H1 (cell line): ENCODE data around the gene SLC25A48. TPM values are rescaled to one million over a fixed set of nuclear protein-coding genes. Genes with fewer than 3 reads are reported as not detected.

Experiments
- CTCF ChIA-PET: fragments of 300-600 bp; sonication (Branson Sonifier 250); formaldehyde crosslinking; loops from one replicate; lab custom pipeline; 2021; ENCODE audit not compliant: partially characterized antibody; lab: Charles Lee
- POLR2A ChIA-PET: fragments of 300-600 bp; sonication (Branson Sonifier 250); formaldehyde crosslinking; loops from one replicate; lab custom pipeline; 2021; ENCODE audit warnings: inconsistent platforms; ENCODE audit not compliant: partially characterized antibody; lab: Charles Lee
- DNase-seq, 2 experiments: peaks; one replicate each; pipeline versions ENCODE4 v3.0.0 to v3.0.0-alpha.2; 2010 to 2022; ENCODE audit warnings: low spot score in 2 of 2, low read depth in 1 of 2, mixed read lengths in 1 of 2
- FAIRE-seq: peaks from 2 replicates; lab custom pipeline; 2011; peaks lifted over from hg19 to GRCh38; lab: Jason Lieb, UNC
- H2AFZ ChIP-seq: 2 replicates; pipeline ENCODE4 v1.8.1; 2012; ENCODE audit warnings: low read length, inconsistent platforms
- H2AK5ac ChIP-seq: 2 replicates; pipeline ENCODE4 v1.6.1; 2013; ENCODE audit warnings: low read depth, low read length
- H2BK120ac ChIP-seq: replicated peaks from 2 replicates; pipeline ENCODE3; 2013; ENCODE audit warnings: low read depth, low read length, inconsistent platforms
- H2BK12ac ChIP-seq: 2 replicates; pipeline ENCODE4 v1.6.1; 2013; ENCODE audit warnings: low read depth, low read length
- H2BK15ac ChIP-seq: 2 replicates; pipeline ENCODE4 v1.6.1; 2013; ENCODE audit warnings: low read length
- H2BK20ac ChIP-seq: 2 replicates; pipeline ENCODE4 v1.6.1; 2013; ENCODE audit warnings: low read length
- H2BK5ac ChIP-seq: 2 replicates; pipeline ENCODE4 v1.6.1; 2013; ENCODE audit warnings: low read depth, low read length
- H3K14ac ChIP-seq: 2 replicates; pipeline ENCODE4 v1.6.1; 2013; ENCODE audit warnings: inconsistent platforms; ENCODE audit not compliant: insufficient read length
- H3K18ac ChIP-seq: 2 replicates; pipeline ENCODE4 v1.6.1; 2013; ENCODE audit warnings: low read length; ENCODE audit errors: extremely low read depth
- H3K23ac ChIP-seq: 2 replicates; pipeline ENCODE4 v1.6.1; 2013; ENCODE audit warnings: inconsistent platforms; ENCODE audit not compliant: insufficient read length
- H3K23me2 ChIP-seq: 2 replicates; pipeline ENCODE4 v1.6.1; 2013; ENCODE audit warnings: low read depth, low read length
- H3K27ac ChIP-seq: 2 replicates; pipeline ENCODE4 v1.6.1; 2011; ENCODE audit warnings: low read depth, low read length, inconsistent platforms
- H3K27me3 ChIP-seq, 4 experiments: replicated peaks in 1 of 4; 1 replicate in 1 of 4; 2 replicates in 3 of 4; pipeline versions ENCODE4 v1.6.1 to v1.8.1; 2011 to 2013; ENCODE audit warnings: low read length in 3 of 4, mild to moderate bottlenecking in 3 of 4, inconsistent platforms in 2 of 4, mixed read lengths in 2 of 4, moderate library complexity in 1 of 4; ENCODE audit not compliant: control insufficient read depth in 3 of 4, insufficient read depth in 3 of 4; ENCODE audit errors: extremely low read depth in 1 of 4
- H3K36me3 ChIP-seq, 4 experiments: 2 replicates each; pipeline versions ENCODE4 v1.6.1 to v1.8.1; 2011 to 2013; ENCODE audit warnings: mild to moderate bottlenecking in 4 of 4, low read length in 3 of 4, moderate library complexity in 2 of 4, control low read depth in 1 of 4, inconsistent platforms in 1 of 4; ENCODE audit not compliant: insufficient read depth in 4 of 4, control insufficient read depth in 2 of 4
- H3K4ac ChIP-seq: replicated peaks from 2 replicates; pipeline ENCODE3; 2013; ENCODE audit warnings: low read length, low read depth, mixed read lengths, inconsistent platforms; ENCODE audit not compliant: insufficient read length
- H3K4me1 ChIP-seq, 4 experiments: replicated peaks in 1 of 4; 1 replicate in 1 of 4; 2 replicates in 3 of 4; pipeline versions ENCODE4 v1.6.1 to v1.8.1; 2011 to 2013; ENCODE audit warnings: low read length in 3 of 4, inconsistent platforms in 2 of 4, mixed read lengths in 1 of 4; ENCODE audit not compliant: insufficient read depth in 4 of 4, control insufficient read depth in 3 of 4
- H3K4me2 ChIP-seq, 2 experiments: 2 replicates each; pipeline versions ENCODE4 v1.6.1 to v1.8.1; 2011 to 2013; ENCODE audit warnings: low read depth in 2 of 2, low read length in 2 of 2, control low read depth in 1 of 2, inconsistent platforms in 1 of 2, mild to moderate bottlenecking in 1 of 2; ENCODE audit not compliant: insufficient read depth in 1 of 2
- H3K4me3 ChIP-seq, 4 experiments: fragments of 200-600, 300-600 bp in 1 of 4; sonication (generic), shearing (Covaris generic), sonication (Bioruptor Twin) in 1 of 4; 2 replicates each; pipeline versions ENCODE4 v1.5.1 to v1.8.1; 2011 to 2016; ENCODE audit warnings: low read length in 4 of 4, low read depth in 3 of 4, control low read depth in 2 of 4, inconsistent platforms in 2 of 4, mild to moderate bottlenecking in 2 of 4, mixed read lengths in 1 of 4, moderate library complexity in 1 of 4; ENCODE audit not compliant: insufficient read depth in 2 of 4; ENCODE audit errors: extremely low read depth in 1 of 4
- H3K56ac ChIP-seq: replicated peaks from 2 replicates; pipeline ENCODE3; 2013; ENCODE audit warnings: low read depth, mild to moderate bottlenecking, mixed read lengths, low read length, inconsistent platforms; ENCODE audit not compliant: insufficient read length
- H3K79me1 ChIP-seq: 2 replicates; pipeline ENCODE4 v1.6.1; 2013; ENCODE audit warnings: low read depth, low read length, control low read depth
- H3K79me2 ChIP-seq, 2 experiments: 2 replicates each; pipeline versions ENCODE4 v1.6.1 to v1.8.1; 2012 to 2013; ENCODE audit warnings: low read length in 2 of 2, mild to moderate bottlenecking in 2 of 2, inconsistent platforms in 1 of 2; ENCODE audit not compliant: insufficient read depth in 2 of 2, control insufficient read depth in 1 of 2
- H3K9ac ChIP-seq, 4 experiments: replicated peaks in 1 of 4; 1 replicate in 1 of 4; 2 replicates in 3 of 4; pipeline versions ENCODE4 v1.6.1 to v1.8.1; 2011 to 2013; ENCODE audit warnings: low read depth in 3 of 4, low read length in 3 of 4, control low read depth in 2 of 4, mild to moderate bottlenecking in 2 of 4, moderate library complexity in 2 of 4, inconsistent platforms in 1 of 4; ENCODE audit errors: extremely low read depth in 1 of 4
- H3K9me3 ChIP-seq, 2 experiments: 2 replicates each; pipeline versions ENCODE4 v1.6.1 to v1.8.1; 2012 to 2013; ENCODE audit warnings: mild to moderate bottlenecking in 2 of 2, moderate library complexity in 2 of 2, control low read depth in 1 of 2, inconsistent platforms in 1 of 2, low read depth in 1 of 2, low read length in 1 of 2, mixed read lengths in 1 of 2; ENCODE audit not compliant: insufficient read depth in 2 of 2
- H4K20me1 ChIP-seq, 2 experiments: replicated peaks in 1 of 2; 2 replicates each; pipeline versions ENCODE3 to v1.8.1; 2011 to 2013; ENCODE audit warnings: inconsistent platforms in 2 of 2, low read length in 2 of 2, mild to moderate bottlenecking in 1 of 2; ENCODE audit not compliant: insufficient read depth in 2 of 2, control insufficient read depth in 1 of 2
- H4K5ac ChIP-seq: 2 replicates; pipeline ENCODE4 v1.6.1; 2013; ENCODE audit warnings: low read length, low read depth, mixed read lengths, inconsistent platforms; ENCODE audit not compliant: insufficient read length
- H4K8ac ChIP-seq: 2 replicates; pipeline ENCODE4 v1.8.0; 2013; ENCODE audit warnings: mild to moderate bottlenecking, moderate library complexity, low read length, inconsistent platforms; ENCODE audit not compliant: insufficient read depth; ENCODE audit errors: extremely low read depth
- H4K91ac ChIP-seq: replicated peaks from 2 replicates; pipeline ENCODE3; 2013; ENCODE audit warnings: low read length, mixed read lengths, inconsistent platforms; ENCODE audit not compliant: insufficient read length
- ATF2 ChIP-seq: IDR thresholded peaks from 2 replicates; pipeline ENCODE4 v1.6.1; 2012; ENCODE audit warnings: low read length, inconsistent platforms
- E2F6 ChIP-seq: IDR thresholded peaks from 2 replicates; pipeline ENCODE4 v1.6.1; 2012; ENCODE audit warnings: inconsistent platforms
- HDAC2 ChIP-seq, 2 experiments: fragments of 300-600 bp in 1 of 2; sonication (generic) in 1 of 2; IDR thresholded peaks; 2 replicates each; pipeline ENCODE4 v1.6.1; 2011 to 2012; ENCODE audit warnings: low read depth in 2 of 2, low read length in 2 of 2, mild to moderate bottlenecking in 2 of 2, moderate library complexity in 2 of 2, borderline replicate concordance in 1 of 2, inconsistent platforms in 1 of 2
- KDM5A ChIP-seq: fragments of 200-600 bp; IDR thresholded peaks from 2 replicates; pipeline ENCODE4 v1.7.1; 2012; ENCODE audit warnings: mild to moderate bottlenecking, low read length, inconsistent platforms, mixed read lengths
- MAFK ChIP-seq: IDR thresholded peaks from 2 replicates; pipeline ENCODE4 v1.6.1; 2012; ENCODE audit warnings: low read depth, mild to moderate bottlenecking, improper control_type of control experiment, low read length
- POLR2A ChIP-seq, 2 experiments: IDR thresholded peaks; 1 replicate in 1 of 2; 2 replicates in 1 of 2; pipeline ENCODE4 v1.6.1; 2011; ENCODE audit warnings: low read depth in 2 of 2, low read length in 2 of 2, mild to moderate bottlenecking in 2 of 2; ENCODE audit errors: control extremely low read depth in 1 of 2
- POU5F1 ChIP-seq: IDR thresholded peaks from 2 replicates; pipeline ENCODE4 v1.6.1; 2011; ENCODE audit warnings: low read depth, mild to moderate bottlenecking, low read length, moderate library complexity
- RAD21 ChIP-seq, 2 experiments: IDR thresholded peaks in 1 of 2; conservative IDR thresholded peaks in 1 of 2; 2 replicates each; pipeline ENCODE4 v1.6.1; 2011; ENCODE audit warnings: low read depth in 2 of 2, low read length in 2 of 2, improper control_type of control experiment in 1 of 2, inconsistent platforms in 1 of 2, mild to moderate bottlenecking in 1 of 2, moderate library complexity in 1 of 2
- RNF2 ChIP-seq: fragments of 200-900, 300-1000 bp; sonication (generic); IDR thresholded peaks from 2 replicates; pipeline ENCODE4 v1.7.1; 2016; ENCODE audit warnings: borderline replicate concordance, low read depth, mild to moderate bottlenecking, antibody characterized with exemption, low read length; ENCODE audit not compliant: poor library complexity, severe bottlenecking; ENCODE audit errors: missing control alignments
- SRF ChIP-seq: IDR thresholded peaks from 2 replicates; pipeline ENCODE4 v1.6.1; 2011; ENCODE audit warnings: mild to moderate bottlenecking, low read depth, low read length, moderate library complexity
- TBP ChIP-seq: IDR thresholded peaks from 2 replicates; pipeline ENCODE4 v1.6.1; 2011; ENCODE audit warnings: low read depth, low read length, improper control_type of control experiment
- WGBS, 2 experiments: shearing (Covaris generic) in 1 of 2; methylation state at CpG; one replicate each; pipeline versions ENCODE4 v1.1.6 to v1.1.7; 2013 to 2015; ENCODE audit warnings: low lambda C conversion rate in 2 of 2, mixed read lengths in 2 of 2, inconsistent platforms in 1 of 2, low coverage in 1 of 2, missing lambda C conversion rate in 1 of 2; ENCODE audit not compliant: insufficient replicate concordance in 2 of 2, insufficient coverage in 1 of 2, insufficient read length in 1 of 2; ENCODE audit errors: extremely low coverage in 1 of 2, missing lambda C conversion rate in 1 of 2; 5-methylcytosine and 5-hydroxymethylcytosine counted together
- polyA plus RNA-seq, 7 experiments: library from polyadenylated mRNA; depleted of rRNA in 3 of 7; stranded (reverse) in 5 of 7; unstranded in 2 of 7; fragments of >200 nt in 5 of 7; fragments of 200-250 nt in 2 of 7; gene quantifications; 1 replicate in 5 of 7; 2 replicates in 1 of 7; 4 replicates in 1 of 7; pipeline versions ENCODE4 v1.2.1 to v1.2.3, GENCODE V29; 2011 to 2013; ENCODE audit warnings: missing spikeins in 2 of 7, mixed read lengths in 2 of 7
- total RNA-seq: library from RNA; stranded (reverse); fragmentation: NEBNext Ultra II Directional; extraction: Animal tissue kit (Norgen Biotek cat#: 25700); gene quantifications from 2 replicates; pipeline ENCODE4 v1.2.1, GENCODE V29; 2021

The SLC25A48 gene
- total and polyA plus RNA-seq, 2 of the 8 experiments (the other 6 are each of a cell fraction or from before 2014, with no cell fraction given): 1.3 to 1.8 TPM

GRCh38 chr5:135850231-135850630, 15.8 kb downstream of the SLC25A48 start:
- Histone ChIP-seq H3K79me2 (no peaks in the 10 kb centered on the region), H3K79me1 (no peaks in the 10 kb centered on the region), H3K27ac (no peak overlapping the region), H4K91ac (no peak overlapping the region), H4K8ac (no peak overlapping the region), H2BK5ac (no peak overlapping the region), H4K20me1 (no peaks in the 10 kb centered on the region), H3K14ac (no peak overlapping the region), H3K23me2 (no peaks in the 10 kb centered on the region), H2AFZ (no peak overlapping the region), H3K9me3 (no peaks in the 10 kb centered on the region), H2BK15ac (no peak overlapping the region), H2BK20ac (no peak overlapping the region), H3K56ac (no peak overlapping the region), H3K4me2 (no peak overlapping the region), H2AK5ac (no peak overlapping the region), H3K36me3 (no peaks in the 10 kb centered on the region), H3K9ac (no peak overlapping the region), H3K4ac (no peak overlapping the region), H2BK120ac (no peak overlapping the region), H3K27me3 (no peaks in the 10 kb centered on the region), H2BK12ac (no peak overlapping the region), H4K5ac (no peak overlapping the region), H3K4me3 (no peak overlapping the region), H3K23ac (no peak overlapping the region), H3K18ac (no peak overlapping the region), H3K4me1 (no peaks in the 10 kb centered on the region)
- DNase-seq (no peak), FAIRE-seq (no peak)
- ChIA-PET POLR2A (no interaction called here), CTCF (interaction anchor here (1.9 to 2.1 kb wide), 2 partner anchors 21 to 284 kb away, joined by 5 to 6 read pairs; no protein-coding TSS in a partner anchor)
- WGBS, 2 experiments: 74% methylated on average over 9 of the region's 9 CpGs; no CpG with 5 or more reads in 1 of the 2 experiments
- TF ChIP-seq MAFK: no peak
- TF ChIP-seq KDM5A: no peak
- no peak for TF ChIP-seq HDAC2 (IDR thresholded peaks at IDR 0.05; ENCODE audit: borderline replicate concordance in 1 of 2, low read depth in 2 of 2, low read length in 2 of 2)
- TF ChIP-seq POLR2A (IDR thresholded peaks at IDR 0.05; ENCODE audit: control extremely low read depth in 1 of 2, low read depth in 2 of 2, low read length in 2 of 2): no peak
- no peak for TF ChIP-seq RNF2
- no peak for TF ChIP-seq POU5F1
- TF ChIP-seq E2F6: no peak
- TF ChIP-seq TBP: no peak
- TF ChIP-seq RAD21 (IDR thresholded peaks at IDR 0.05 in 1 of 2, conservative IDR thresholded peaks at IDR 0.05 in 1 of 2; ENCODE audit: low read depth in 2 of 2, low read length in 2 of 2): no peak
- TF ChIP-seq ATF2: no peak
- TF ChIP-seq SRF: no peak
